ENCODE results near the gene ZNF592.

DNA sequence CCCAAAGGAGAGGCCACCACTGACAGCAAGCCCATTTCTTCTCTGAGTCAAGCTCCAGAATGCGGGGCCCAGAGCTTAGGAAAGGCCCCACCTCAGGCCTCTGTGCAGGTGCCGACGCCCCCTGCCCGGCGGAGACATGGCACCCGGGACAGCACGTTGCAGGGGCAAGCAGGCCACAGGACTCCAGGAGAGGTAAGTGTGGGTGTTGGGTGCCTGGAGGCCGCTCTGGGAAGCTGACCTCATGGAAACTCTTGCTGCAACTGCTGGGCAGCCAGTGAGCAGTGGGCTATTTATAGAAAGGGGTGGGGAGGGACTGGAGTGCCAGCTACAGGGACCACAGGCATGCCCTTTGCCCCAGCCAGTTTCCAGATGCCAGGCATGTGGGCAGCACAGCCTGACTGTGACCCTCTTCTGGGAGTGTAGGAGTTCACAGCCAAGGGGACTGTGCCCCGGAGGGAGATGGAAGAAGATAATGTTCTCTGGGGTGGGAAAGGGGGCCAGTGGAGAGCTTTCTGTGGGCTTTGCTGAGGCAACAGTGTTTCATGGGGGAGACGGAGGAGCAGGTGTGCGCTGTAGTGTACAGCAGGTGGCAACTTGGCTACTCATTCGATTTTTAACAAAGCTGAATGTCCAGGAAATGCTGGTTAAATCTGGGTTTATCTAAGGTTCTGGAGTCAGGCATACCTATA is 92.5 kb downstream of the ZNF592 start:
- TF ChIP-seq ZNF274 (IDR thresholded peaks at IDR 0.05; ENCODE audit: borderline replicate concordance, low read depth, low read length) (no peak), NCOA1 (IDR thresholded peaks at IDR 0.05; ENCODE audit: low read depth) (no peak), TAF1 (IDR thresholded peaks at IDR 0.05; ENCODE audit: control insufficient read depth, extremely low read depth, insufficient read depth, low read length, severe bottlenecking) (no peak), PHF21A (IDR thresholded peaks at IDR 0.05; ENCODE audit: borderline replicate concordance, low read depth) (no peak), SMARCB1 (IDR thresholded peaks at IDR 0.05; ENCODE audit: insufficient read length, low read depth) (no peak), TRIM28 (IDR thresholded peaks at IDR 0.05) (no peak), HDAC2 (IDR thresholded peaks at IDR 0.05) (no peak), PHTF2 (CRISPR knock-in tag; IDR thresholded peaks at IDR 0.05) (no peak)
- TF ChIP-seq, protein P1, sequence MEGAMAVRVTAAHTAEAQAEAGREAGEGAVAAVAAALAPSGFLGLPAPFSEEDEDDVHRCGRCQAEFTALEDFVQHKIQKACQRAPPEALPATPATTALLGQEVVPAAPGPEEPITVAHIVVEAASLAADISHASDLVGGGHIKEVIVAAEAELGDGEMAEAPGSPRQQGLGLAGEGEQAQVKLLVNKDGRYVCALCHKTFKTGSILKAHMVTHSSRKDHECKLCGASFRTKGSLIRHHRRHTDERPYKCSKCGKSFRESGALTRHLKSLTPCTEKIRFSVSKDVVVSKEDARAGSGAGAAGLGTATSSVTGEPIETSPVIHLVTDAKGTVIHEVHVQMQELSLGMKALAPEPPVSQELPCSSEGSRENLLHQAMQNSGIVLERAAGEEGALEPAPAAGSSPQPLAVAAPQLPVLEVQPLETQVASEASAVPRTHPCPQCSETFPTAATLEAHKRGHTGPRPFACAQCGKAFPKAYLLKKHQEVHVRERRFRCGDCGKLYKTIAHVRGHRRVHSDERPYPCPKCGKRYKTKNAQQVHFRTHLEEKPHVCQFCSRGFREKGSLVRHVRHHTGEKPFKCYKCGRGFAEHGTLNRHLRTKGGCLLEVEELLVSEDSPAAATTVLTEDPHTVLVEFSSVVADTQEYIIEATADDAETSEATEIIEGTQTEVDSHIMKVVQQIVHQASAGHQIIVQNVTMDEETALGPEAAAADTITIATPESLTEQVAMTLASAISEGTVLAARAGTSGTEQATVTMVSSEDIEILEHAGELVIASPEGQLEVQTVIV (CRISPR knock-in tag; IDR thresholded peaks at IDR 0.05; ENCODE audit: borderline replicate concordance), result no peak
- TF ChIP-seq, protein P2, sequence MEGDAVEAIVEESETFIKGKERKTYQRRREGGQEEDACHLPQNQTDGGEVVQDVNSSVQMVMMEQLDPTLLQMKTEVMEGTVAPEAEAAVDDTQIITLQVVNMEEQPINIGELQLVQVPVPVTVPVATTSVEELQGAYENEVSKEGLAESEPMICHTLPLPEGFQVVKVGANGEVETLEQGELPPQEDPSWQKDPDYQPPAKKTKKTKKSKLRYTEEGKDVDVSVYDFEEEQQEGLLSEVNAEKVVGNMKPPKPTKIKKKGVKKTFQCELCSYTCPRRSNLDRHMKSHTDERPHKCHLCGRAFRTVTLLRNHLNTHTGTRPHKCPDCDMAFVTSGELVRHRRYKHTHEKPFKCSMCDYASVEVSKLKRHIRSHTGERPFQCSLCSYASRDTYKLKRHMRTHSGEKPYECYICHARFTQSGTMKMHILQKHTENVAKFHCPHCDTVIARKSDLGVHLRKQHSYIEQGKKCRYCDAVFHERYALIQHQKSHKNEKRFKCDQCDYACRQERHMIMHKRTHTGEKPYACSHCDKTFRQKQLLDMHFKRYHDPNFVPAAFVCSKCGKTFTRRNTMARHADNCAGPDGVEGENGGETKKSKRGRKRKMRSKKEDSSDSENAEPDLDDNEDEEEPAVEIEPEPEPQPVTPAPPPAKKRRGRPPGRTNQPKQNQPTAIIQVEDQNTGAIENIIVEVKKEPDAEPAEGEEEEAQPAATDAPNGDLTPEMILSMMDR (IDR thresholded peaks at IDR 0.05 in 2 of 3, conservative IDR thresholded peaks at IDR 0.05 in 1 of 3; ENCODE audit: insufficient read depth in 2 of 3, low read depth in 1 of 3, low read length in 3 of 3), result no peak
- TF ChIP-seq, protein P3, sequence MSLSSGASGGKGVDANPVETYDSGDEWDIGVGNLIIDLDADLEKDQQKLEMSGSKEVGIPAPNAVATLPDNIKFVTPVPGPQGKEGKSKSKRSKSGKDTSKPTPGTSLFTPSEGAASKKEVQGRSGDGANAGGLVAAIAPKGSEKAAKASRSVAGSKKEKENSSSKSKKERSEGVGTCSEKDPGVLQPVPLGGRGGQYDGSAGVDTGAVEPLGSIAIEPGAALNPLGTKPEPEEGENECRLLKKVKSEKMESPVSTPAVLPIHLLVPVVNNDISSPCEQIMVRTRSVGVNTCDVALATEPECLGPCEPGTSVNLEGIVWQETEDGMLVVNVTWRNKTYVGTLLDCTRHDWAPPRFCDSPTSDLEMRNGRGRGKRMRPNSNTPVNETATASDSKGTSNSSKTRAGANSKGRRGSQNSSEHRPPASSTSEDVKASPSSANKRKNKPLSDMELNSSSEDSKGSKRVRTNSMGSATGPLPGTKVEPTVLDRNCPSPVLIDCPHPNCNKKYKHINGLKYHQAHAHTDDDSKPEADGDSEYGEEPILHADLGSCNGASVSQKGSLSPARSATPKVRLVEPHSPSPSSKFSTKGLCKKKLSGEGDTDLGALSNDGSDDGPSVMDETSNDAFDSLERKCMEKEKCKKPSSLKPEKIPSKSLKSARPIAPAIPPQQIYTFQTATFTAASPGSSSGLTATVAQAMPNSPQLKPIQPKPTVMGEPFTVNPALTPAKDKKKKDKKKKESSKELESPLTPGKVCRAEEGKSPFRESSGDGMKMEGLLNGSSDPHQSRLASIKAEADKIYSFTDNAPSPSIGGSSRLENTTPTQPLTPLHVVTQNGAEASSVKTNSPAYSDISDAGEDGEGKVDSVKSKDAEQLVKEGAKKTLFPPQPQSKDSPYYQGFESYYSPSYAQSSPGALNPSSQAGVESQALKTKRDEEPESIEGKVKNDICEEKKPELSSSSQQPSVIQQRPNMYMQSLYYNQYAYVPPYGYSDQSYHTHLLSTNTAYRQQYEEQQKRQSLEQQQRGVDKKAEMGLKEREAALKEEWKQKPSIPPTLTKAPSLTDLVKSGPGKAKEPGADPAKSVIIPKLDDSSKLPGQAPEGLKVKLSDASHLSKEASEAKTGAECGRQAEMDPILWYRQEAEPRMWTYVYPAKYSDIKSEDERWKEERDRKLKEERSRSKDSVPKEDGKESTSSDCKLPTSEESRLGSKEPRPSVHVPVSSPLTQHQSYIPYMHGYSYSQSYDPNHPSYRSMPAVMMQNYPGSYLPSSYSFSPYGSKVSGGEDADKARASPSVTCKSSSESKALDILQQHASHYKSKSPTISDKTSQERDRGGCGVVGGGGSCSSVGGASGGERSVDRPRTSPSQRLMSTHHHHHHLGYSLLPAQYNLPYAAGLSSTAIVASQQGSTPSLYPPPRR (CRISPR knock-in tag; IDR thresholded peaks at IDR 0.05; ENCODE audit: borderline replicate concordance), result no peak
- TF ChIP-seq, protein P4, sequence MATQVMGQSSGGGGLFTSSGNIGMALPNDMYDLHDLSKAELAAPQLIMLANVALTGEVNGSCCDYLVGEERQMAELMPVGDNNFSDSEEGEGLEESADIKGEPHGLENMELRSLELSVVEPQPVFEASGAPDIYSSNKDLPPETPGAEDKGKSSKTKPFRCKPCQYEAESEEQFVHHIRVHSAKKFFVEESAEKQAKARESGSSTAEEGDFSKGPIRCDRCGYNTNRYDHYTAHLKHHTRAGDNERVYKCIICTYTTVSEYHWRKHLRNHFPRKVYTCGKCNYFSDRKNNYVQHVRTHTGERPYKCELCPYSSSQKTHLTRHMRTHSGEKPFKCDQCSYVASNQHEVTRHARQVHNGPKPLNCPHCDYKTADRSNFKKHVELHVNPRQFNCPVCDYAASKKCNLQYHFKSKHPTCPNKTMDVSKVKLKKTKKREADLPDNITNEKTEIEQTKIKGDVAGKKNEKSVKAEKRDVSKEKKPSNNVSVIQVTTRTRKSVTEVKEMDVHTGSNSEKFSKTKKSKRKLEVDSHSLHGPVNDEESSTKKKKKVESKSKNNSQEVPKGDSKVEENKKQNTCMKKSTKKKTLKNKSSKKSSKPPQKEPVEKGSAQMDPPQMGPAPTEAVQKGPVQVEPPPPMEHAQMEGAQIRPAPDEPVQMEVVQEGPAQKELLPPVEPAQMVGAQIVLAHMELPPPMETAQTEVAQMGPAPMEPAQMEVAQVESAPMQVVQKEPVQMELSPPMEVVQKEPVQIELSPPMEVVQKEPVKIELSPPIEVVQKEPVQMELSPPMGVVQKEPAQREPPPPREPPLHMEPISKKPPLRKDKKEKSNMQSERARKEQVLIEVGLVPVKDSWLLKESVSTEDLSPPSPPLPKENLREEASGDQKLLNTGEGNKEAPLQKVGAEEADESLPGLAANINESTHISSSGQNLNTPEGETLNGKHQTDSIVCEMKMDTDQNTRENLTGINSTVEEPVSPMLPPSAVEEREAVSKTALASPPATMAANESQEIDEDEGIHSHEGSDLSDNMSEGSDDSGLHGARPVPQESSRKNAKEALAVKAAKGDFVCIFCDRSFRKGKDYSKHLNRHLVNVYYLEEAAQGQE (IDR thresholded peaks at IDR 0.05; ENCODE audit: borderline replicate concordance), result no peak
- TF ChIP-seq, protein P4 (CRISPR knock-in tag; IDR thresholded peaks at IDR 0.05; ENCODE audit: low read depth), result no peak

All from K562 (cell line).